Stimulated activated CD8-positive, alpha-beta memory T cell treated with anti-CD3 and anti-CD28 coated beads, Interleukin-7, amount 100 ng/mL, for 48 hours (primary cell): ENCODE results near the gene BLNK.

Source experiments
- DNase-seq, 2 donors: peaks; one replicate each; pipeline ENCODE4 v3.0.0-alpha.2; 2020; ENCODE audit warnings: low read depth in 1 of 2; ENCODE audit errors: extremely low read depth in 1 of 2

The BLNK gene

DNA sequence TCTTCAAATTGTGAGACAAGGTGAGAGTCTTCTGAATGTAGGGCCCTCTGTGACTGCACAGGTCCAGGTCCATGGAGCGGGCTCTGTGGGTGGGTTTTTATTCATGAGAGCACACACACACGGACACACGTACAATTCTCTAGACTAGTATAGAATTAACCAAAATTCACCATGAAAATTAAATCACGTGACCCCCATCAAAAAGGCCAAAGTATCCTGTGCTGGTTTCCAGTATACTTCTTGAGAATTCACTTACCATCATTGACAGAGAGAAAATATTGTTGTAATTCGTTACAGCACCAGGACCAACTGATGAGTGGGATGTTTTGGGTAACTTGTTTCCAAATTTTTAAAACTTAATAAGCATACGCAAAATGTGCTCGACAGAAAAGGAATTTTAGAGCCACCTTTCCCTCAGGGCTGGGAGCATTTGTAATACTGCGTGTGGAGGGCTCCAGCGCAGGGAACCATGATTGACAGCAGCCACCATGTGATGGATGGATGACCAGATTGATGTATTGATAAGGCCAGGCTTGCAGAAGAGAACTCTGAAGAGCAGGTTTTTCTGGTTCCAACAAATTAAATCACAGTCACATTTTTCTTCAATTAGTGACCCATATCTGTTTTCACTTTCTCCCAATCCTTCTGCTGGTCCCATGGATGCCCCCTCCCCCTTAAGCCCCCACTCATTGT, 18.0 kb upstream of the BLNK start:
- no peak for DNase-seq

DNA sequence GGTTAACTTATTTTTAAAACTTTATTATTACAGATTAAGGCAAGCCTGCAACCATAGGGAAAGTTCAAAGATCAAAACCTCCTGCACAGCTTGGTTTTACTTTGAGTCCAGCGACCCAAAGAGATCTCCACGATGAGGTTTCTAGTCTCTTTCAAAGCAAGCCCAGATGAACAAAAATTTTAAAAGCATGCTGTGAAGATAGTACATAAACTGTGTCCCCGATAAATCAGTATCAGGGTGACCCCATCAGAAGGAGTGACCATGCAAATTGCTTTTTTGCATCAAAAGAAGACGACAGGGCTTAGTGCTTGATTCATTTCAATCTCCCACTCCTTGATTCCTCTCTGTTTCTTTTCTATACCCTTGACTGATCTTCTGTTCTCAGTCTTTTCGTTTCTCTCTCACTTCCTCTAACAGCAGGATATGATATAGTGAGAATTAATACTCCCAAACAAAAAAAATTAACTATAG, 16.8 kb upstream of the BLNK start:
- DNase-seq, result no peak

DNA sequence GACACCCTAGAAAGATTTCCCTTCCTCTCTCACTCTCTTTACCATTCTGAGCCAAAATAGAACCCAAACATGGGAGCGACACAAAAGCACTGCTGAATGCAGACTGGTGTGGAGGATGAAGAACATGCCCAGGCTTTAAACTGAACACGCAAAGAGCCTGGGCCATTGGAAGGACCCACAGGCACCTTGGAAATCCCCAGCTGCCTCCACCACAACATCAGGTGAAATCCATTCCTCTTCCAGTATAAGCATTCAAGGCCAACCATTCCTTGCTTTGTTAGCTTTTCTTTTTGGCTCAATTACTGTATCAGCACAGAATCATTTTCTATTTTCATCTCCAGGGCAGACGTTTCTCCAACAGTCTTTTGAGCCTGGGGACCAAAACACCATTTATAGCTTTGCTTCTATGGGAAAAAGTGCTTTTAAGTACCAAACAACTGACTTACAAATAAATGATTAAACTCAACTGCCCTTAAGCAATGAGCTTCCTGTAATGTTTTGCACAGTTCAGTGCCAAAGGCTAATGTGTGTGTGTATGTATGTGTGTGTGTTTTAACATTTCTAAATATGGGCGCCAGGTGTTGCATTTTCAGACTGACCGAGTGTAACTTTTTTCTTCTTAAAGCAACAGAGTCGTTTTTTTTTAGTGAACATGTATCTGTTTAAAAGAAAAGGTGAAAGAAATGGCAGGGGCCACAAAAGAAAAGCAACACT, 16.2 kb upstream of the BLNK start:
- no peak for DNase-seq

DNA sequence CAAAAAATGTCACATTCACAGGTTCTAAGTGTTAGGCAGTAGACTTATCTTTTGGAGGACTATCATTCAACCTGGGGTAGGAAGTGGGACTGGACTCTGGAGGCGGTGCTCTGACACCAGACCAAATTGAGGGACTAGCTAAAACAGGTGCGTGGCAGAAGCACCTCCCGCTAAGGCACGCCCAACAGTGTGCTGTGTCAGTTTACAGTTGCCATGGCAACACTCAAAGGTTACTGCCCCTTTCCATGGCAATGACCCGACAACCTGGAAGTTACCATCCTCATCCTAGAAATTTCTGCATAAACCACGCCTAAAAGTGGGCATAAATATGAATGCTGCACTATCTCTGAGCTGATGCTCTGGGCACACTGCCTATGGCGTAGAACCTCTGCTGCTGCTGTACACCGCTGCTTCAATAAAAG, 14.0 kb upstream of the BLNK start:
- no peak for DNase-seq

DNA sequence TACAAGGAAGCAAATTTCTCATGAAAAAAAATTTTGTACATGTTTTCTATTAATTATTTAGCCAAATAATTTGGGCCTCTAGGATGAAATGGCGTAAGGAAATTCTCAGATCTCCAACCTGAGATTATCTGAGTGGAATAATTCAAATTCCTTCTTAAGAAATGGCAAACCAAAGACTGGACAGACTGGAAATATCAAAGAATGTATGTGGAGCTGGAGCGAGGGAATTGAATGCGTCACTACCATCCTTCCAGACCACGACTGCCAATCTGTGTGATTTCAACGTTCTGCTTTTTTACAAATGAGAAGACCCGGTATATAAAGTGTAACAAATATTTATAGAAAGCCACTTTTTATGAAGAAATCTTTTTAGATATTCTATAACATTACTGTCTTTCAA, 12.4 kb upstream of the BLNK start:
- no peak for DNase-seq

DNA sequence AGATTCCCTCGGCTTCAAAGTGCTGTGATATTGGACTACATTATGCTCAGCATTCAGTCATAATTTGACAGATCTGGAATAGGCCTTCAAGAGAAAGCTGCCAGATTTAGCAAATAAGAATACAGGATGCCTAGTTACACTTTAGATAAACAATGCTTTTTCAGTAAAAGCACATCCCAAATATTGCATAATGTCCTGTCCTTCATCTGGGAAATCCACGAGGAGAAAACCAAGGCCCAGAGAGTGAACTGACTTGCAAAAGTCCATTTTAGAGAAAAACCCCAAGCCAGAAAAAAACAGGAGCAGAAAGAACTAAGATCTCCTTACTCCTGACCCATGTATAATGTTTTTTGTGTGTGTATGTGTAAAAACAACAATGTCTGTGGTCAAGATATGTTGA, 12.0 kb upstream of the BLNK start:
- no peak for DNase-seq

DNA sequence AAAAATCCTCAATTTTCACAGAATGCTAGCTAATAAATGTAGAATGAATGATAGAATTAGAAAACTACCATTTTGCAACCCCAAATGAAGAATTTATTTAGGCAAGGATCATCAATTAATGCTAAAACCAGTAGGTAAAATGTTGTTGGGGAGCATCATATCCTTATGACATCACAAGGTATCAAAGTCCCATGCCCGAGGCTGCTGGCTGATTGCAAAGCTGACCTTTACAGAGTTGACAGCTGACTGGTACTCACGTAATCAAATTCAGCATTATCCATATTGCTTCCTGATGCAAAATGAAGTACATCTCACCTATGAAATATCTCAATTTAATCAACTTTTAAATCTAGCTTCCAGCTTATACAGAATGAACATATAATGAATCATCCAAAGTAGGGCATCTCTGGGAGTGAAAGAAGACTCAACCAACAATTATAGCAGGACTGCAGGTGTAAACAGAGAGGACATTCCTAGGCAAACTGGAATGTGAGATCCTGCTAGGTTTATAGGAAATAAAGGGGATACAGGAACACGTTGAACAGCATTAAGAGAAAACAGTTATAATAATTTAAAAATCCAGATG, 10.2 kb upstream of the BLNK start:
- no peak for DNase-seq

DNA sequence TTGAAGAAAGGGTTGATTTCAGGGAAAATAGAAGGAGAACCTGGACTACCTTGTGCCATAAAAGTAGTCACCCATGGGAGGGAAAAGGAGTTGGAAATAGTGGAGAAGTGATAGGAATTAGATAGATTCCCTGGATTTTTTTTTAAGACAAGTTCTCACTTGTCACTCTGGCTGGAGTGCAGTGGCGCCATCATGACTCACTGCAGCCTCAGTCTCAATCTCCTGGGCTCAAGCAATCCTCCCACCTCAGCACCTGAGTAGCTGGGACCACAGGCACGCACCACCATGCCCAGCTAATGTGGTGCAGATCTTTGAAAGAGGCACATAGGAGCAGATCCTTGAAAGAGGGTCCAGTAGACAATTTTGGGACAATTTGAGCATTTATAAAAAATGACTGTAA, 9.5 kb upstream of the BLNK start:
- no peak for DNase-seq

DNA sequence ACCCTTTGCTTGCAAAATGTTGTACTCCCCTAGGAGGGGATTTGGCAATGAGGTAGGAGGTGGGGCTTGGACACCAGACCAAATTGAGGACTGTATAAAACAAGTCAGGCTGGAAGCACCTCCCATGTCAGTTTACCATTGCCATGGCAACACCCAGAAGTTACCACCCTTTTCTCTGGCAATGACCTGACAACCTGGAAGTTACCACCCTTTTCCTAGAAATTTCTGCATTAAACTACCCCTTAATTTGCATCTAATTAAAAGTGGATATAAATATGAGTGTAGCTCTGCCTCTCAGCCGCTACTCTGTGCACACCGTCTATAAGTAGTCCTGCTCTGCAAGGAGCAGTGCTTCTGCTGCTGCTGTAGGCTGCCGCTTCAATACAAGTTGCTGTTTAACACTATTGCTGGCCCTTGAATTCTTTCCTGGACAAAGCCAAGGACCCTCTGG, 7.8 kb upstream of the BLNK start:
- no peak for DNase-seq

DNA sequence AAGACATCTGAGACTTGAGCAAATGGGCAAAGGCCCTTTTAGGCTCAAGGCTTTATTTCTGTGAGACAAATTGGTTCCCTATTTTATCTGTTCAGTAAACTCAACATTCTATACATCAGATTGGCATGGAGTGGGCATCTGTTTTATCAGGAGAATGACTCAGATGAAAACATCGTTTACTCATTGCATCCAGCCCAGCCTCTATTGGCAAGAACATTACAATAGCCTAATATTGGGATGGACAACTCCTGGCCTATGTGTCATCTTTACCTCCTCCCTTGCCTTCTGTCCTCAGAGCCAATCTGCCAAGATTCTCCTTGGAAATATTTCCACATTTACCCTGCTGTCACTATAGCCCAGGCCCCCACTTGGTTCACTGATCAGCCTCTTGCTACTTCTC, 5.5 kb upstream of the BLNK start:
- no peak for DNase-seq

DNA sequence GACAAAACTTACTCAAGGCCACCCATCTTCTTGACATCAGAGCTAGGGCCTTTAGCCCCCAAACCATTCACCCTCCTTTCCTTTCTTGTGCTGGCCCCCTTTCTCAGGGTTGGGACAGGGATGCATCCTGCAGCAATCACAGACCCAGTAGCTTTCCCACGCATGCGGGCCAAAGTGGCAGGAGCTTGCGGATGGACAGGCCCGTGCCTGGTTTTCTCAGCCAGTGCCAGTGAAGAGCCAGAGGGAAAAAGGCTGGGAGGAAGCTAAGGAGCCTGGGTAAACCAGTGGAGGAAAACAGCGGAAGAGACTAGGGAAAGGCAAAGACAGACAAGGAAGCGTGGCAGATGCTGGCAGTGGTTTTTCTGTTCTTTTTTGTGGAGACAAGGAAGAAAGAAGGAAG, 5.1 kb upstream of the BLNK start:
- no peak for DNase-seq

DNA sequence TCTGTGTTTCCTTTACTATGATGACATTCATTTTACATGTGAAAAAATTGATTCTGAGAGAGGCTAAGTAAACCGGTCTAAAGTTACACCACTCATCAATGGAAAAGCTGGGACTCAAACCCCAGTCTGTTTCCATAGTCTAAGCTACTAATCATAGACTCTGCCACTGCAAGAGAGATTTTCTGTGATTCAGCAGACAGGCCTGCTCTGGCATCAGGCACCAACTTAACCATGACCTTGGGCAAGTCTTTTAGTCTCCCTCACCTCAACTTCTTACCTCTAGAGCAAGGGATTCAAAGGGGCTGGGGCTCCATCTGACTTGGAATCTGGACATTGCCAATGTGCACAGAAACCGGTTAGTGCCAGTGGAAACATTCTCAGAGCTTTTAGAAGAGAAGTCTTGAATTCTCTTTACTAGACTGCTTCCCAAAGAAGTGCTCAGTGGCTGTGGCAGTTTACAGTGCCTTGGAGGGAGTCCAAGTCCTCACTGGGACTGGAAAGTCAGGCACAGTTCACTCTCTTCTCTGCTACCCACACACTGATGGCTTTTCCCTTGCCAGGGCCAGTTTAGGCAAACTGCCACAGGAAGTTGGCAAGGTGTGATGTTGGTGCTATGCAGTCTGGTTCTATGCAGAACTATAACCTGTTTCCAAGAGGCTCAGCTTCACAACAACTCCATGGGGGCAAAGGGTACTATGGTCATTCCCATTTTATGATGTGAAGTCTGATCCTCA, 4.5 kb upstream of the BLNK start:
- no peak for DNase-seq

DNA sequence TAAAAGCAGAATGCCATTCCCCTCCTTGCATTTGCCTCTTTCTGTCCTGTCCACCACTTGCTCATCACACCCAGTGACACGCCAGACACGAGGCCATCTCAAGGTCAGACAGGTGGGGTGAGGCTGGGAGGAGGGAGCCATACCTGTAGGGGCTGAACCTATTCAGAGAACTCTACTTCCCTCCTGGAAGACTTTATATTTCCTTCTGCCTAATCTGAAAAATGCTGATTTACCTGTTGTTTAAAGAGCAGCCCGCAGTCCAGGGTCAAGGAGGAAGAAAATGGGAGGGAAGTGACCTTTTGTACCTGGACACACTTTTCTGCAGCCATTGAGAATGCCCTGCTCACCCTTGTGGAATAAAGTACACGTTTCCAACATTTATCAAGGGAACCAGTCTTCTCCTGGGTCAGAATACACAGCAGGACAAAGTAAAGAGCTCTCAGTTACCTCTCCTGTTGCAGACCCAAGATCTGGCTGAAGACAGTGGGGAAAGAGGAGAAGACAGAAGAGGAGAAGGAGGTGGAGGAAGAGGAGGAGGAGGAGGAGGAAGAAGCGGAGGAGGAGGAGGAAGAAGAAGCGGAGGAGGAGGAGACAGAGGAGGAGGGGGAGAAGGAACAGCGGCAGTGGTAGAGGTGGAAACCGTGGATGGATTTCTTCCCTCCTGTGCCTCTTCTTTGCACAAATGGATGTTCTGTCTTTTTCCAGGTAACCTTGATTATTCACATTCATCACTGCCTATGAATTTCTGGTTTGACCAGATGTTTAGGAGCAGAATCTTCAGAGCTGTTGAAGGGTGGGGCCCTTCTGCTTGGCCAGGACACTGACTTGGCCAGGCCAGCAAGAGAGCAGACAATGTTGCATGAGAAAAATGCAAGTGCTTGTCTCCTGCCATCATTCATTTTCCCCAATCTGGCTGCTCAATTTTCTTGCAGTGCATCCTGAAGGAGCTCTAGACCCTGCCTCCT, 1.2 kb upstream of the BLNK start:
- no peak for DNase-seq

DNA sequence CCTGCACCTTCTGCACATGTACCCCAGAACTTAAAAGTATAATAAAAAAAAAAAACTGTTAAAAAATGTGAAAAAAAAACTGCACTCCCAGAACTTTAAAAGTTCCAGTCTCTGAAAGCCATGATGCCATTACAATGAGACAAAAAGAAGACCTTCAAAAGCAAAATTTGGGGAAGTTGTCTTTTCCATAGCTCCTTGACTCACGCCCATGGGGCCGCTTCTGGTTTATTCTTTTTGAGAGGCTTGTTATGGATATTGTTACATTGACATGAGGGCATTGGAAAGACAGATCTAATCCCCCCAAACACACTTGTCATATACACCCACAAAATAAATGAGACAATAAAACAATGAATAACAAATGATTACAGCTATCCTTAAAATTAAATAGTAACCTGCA, 798 bp downstream of the BLNK start:
- DNase-seq, result no peak

DNA sequence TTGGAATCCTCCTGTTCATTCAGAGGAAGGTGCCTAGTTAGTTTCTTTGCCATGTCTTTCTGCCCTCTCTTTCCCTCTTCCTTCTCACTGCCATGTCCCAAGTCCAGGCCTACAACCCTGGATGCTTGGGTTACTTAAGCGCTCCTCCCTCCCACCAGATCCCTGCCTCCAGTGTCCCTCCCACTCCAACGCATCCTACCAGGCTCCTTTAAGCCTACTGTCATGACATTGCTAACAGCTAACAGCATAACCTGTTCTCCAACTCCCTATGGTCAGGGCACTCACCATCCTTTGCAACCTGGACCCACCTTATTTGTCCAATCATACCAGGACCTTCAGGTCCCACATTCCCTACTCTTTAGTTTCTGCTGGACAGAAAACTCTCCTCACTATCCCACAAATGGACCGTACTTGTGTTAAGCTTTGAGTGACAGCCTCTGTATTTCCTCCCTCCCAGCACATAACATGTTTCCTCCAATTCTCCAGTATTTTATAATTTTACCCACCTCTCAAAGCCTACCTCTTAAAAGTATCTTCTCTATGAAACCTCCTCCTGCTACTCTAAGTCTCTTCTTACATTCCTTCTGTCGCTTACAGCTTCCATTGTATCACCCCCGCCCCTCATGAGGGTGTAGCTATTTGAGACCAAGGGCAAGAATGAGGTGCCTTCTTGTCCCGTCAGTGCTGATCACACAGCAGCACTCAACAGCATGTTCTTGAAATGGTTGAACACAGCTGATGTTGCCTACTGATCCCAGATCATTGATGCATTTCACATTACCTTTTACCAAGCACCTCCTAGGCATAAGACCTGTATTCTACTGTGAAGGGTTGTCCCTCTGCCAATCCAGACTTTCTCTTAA, 1.7 kb downstream of the BLNK start:
- DNase-seq, result no peak

DNA sequence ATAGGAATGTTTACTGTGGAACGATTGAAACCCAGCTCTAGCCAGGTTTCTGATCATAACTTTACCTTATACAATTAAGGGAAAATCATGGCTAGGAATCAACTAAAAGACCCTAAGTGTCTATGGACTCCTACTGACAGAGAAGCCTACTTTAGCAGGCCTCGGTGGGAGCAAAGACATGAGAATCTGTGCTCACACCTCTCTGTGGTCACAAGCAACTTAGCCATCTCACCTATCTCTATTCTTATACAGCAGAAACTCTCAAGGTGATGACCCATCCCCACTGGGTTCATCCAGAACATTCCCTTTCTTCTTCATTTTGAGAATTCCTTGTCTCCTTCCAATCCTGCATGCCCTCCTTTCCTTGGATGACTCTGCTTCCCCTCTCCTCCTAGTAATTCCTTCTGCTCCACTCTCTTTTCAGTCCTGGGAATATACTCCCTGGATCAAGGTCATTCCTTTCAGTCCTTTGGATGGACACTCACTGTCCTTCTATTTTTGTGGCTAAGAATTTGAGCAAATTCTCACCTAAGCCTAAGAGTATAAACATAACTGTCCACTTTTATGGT, 2.9 kb downstream of the BLNK start:
- no peak for DNase-seq

DNA sequence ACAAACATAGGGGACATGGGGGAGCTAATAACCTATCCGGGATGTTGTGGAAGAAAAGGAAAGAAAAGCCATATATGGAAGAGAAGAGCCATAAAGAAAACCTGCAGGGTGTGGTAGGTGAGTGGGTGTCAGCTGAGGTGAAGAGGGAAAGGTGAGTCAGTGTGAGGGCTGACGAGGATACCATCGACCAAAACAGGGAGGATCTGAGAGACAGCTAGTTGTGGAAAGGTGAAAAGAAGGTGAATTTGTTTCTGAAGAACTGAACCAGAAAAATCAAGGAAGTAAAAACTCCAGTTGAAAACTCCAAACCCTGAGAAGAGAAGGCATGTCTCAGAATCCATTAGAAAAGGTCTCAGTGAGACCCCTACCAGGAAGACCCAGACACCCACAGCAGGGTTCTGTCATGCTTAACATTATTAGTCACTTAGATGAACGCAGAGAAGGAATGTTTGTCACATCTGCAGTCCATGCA, 4.1 kb downstream of the BLNK start:
- no peak for DNase-seq

DNA sequence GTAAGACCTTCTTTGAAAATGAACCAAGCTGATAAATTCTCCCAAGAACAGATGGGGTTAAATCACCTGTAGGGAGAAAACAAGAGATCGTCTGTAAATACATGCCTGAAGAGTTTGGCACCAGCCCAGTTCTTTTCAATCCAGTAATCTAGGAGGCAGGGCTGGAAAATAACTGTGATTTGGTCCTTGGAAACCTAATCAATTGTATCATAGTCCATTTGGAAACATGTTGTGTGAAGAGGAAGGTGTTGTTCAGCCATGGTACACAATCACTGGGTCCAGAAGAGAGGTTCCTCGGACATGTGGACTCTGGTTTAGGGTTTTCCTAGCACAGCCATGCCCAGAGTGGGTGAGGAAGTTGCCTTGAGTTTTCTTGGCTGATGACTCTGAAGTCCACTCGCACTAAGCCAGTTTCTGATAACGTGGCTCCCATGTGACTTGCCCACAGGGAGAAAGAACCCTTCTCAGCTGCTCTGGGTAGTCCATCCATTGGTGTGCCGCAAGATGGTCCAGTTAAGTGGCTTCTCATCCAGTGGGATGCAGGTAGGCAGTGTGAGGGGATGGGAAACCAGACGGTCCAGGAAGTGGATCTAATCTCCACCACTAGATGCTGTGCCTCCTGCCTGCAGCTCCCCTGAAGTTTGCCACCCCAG, 5.1 kb downstream of the BLNK start:
- DNase-seq, result no peak
